Stimulated activated CD4-positive, alpha-beta T cell treated with anti-CD3 and anti-CD28 coated beads, Interleukin-1b, Interleukin-23, amount 100 ng/mL, for 48 hours (primary cell): ENCODE data around the gene SLC38A3.
"Not testable (repeated sequence)": the region's sequence is repeated elsewhere in the genome, so short reads cannot be mapped to it uniquely, and the experiment has no call there.

Experiments
- DNase-seq: peaks from one replicate; pipeline ENCODE4 v3.0.0-alpha.2; 2020

SLC38A3 gene

DNA sequence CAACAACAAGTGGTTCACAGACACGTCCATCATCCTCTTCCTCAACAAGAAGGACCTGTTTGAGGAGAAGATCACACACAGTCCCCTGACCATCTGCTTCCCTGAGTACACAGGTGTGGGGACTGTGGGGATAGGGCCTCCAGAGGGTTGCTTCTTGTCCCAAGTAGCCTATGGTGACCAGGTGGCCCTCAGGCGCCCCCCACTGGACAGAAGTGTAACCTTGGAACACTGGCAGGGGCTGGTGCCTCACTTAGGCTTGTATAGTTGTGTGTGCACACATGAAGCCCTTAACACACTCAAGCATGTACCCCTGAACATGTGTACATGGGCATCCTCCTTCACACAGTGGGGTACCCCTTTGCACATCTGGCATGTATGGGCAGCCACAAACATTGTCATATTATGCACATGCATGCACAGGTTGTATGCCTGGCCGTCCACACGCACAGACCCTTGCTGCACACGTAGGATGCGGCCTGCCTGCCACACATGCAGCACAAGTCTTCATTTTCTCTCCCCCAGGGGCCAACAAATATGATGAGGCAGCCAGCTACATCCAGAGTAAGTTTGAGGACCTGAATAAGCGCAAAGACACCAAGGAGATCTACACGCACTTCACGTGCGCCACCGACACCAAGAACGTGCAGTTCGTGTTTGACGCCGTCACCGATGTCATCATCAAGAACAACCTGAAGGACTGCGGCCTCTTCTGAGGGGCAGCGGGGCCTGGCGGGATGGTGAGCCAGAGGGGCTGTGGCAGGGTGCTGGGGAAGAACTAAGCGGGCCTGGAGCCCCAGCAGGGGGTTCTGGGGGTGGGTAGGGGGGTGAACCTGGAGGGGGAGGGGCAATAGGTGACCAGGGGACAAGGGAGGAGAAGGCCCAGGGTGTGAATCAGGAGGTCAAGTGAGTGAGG lies 52.2 kb downstream of the SLC38A3 start:
- DNase-seq, result peak; percentile 43

DNA sequence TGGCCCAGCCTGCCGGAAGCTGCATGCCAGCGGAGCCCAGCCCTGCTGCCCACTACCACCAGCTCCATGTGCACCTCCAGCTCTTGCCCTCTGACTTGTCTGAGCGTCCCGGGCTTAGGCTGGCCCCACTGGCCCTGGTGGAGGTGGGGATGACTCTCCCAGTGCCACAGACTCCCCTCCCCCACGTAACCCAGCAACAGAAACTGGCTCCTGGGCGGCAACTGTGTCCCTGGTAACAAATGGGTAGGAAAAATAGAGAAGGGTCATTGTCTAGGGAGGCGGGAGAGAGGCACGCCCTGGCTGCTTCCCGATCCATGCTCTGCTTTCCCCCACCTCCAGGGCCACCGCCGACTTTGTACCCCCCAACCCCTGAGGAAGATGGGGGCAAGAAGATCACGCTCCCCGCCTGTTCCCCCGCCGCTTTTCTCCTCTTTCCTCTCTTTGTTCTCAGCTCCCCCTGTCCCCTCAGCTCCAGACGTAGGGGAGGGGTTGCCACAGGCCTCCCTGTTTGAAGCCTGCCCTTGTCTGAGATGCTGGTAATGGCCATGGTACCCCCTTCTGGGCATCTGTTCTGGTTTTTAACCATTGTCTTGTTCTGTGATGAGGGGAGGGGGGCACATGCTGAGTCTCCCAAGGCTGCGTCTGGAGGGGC lies 53.1 kb downstream of the SLC38A3 start:
- no peak for DNase-seq

DNA sequence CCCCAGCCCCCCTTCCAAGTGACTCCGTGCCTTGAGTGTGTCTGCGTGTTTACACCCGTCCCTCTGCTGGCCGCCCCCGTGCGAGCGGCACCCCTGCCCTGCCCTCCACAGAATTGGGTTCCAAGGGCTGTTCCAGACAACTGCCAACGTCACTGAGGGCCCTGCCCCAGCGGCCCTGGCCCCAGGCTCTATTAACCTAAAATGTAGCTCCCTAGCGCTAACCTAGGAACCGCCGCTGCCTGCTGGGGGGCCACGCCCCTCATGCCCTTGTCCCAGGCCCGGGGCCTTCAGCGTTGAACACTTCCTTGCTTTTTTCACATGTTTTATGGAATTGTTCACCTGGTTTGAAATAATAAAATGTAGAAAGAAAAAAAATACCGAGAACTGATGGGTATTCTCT lies 53.9 kb downstream of the SLC38A3 start:
- no peak for DNase-seq

GRCh38 chr3:50259432-50260026 lies 54.5 kb downstream of the SLC38A3 start:
- no peak for DNase-seq

DNA sequence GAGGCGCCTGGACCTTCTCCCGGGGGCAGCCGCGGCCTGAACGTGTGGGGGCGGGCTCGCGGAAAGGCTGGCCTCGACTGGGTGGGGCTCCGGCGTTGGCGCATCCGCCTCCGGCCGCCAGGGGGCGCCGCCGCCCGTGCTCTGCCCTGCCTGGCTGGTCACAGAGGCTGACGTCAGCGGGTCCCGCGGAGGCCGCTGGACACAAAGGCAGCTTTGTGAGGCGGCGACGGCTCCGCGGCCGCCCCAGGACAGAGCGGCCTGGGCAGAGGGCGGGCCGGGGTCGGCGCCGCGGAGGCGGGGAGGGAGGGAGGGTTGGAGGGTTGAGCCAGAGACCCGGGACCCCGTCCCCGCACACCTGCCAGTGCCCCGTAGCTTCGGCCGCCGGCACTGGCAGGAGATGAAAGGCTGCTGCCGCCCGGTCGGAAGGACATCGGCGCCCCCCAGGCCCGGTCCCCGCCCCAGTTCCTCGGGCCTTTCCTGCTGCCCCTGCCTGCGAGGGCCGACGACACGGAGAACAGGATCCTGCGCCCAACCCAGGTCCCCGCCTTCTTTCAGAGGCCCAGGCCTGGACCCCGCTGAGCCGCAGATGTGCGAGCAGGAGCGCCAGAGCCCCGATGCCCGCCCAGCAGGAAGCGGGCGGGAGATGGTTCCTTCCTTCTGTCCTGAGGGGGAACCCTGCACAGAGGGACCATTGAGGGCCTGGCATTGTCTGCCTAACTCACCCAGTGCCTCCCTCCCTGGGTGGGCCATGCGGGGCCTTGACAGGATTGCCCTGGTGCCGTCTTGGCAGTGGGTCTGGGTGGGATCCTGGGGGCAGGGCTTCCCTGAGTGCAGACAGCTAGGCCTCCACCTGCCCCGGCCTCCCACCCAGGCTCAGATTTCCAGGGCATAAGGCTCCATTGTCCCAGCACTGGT lies 55.2 kb downstream of the SLC38A3 start:
- peak; percentile 84 for DNase-seq

- DNase-seq, result no peak
Measured at GRCh38 chr3:50260942-50261441, 55.9 kb downstream of the SLC38A3 start.

DNA sequence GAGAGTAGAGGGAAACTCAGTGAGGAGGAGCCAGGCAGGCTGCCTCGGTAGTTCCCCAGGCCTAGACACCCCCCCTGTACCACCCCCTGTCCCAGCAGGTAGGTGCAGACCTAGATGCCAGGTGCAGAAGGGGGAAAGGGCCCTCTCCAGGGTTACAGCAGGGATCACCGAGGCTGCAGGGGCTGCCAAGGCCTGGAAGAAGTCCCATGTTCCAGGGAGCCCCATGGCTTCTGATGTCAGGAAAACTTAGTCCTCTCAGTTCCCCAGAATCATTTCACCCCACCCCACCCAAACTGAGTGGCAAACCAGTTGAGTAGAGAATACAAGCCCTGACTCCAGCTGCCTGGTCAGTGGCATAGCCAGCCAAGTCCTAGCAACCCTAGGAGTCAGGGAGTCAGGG lies 56.4 kb downstream of the SLC38A3 start:
- no peak for DNase-seq

- DNase-seq, result not testable (repeated sequence)
Measured at GRCh38 chr3:50262200-50262599, 57.1 kb downstream of the SLC38A3 start.

DNA sequence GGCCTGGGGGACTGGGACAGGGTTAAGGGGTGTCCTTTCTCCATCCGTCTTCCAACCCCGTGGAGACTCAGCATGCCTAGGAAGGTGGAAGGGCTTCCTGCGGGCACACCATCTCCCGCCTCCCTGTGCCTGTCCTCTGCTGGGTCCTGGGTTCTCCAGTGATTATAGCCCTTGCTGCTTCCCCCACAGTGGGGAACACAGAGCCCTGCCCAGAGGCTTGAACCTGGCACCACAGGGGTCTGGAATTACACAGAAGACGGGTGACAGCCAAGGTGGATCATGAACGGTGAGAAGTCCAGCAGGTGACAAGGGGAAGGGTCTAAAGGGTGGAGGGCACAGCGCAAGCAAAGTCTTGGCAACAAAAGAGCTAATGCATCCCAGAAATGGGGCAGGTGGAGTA lies 57.7 kb downstream of the SLC38A3 start:
- DNase-seq, result no peak

DNA sequence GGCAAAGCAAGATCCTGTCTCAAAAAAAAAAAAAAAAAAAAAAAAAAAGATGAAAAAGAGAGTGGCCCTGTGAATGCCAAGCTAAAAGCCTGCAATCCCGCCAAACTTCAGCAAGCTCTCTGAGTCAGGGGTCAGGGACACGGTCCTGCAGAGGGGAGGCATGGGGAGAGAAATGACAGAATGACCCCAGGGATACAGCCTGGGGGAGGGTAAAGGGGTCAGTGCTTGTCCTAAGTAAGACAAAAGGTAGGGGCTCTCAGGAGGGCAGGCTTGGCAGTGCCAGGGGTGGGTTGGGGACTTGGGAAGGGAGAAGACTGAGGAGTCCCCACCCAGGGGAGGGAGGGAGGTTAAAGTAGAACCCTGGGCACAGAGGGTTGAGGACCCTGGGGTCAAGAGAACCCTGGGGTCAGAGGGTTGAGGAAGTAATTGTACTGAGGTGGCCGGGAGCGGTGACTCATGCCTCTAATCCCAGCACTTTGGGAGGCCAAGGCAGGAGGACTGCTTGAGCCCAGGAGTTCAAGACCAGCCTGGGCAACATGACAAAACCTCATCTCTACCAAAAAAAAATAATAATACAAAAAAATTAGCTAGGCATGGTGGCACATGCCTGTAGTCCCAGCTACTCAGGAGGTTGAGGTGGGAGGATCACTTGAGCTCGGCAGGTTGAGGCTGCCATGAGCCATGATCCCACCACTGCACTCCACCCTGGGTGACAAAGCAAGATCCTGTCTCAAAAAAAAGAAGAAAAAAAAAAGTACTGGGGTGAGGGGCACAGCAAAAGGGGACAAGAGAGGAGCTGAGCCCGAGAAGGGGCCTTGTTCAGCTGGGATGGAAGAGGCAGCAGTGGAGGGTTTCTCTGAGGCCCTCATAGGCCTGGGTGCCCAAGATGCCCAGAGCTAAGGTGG lies 58.7 kb downstream of the SLC38A3 start:
- no peak for DNase-seq

- no peak for DNase-seq
Measured at GRCh38 chr3:50264383-50264963, 59.4 kb downstream of the SLC38A3 start.

- no peak for DNase-seq
Measured at GRCh38 chr3:50264964-50265485, 60.0 kb downstream of the SLC38A3 start.

GRCh38 chr3:50265571-50265970 lies 60.5 kb downstream of the SLC38A3 start:
- no peak for DNase-seq

- DNase-seq, result no peak
Measured at GRCh38 chr3:50266017-50266416, 60.9 kb downstream of the SLC38A3 start.

DNA sequence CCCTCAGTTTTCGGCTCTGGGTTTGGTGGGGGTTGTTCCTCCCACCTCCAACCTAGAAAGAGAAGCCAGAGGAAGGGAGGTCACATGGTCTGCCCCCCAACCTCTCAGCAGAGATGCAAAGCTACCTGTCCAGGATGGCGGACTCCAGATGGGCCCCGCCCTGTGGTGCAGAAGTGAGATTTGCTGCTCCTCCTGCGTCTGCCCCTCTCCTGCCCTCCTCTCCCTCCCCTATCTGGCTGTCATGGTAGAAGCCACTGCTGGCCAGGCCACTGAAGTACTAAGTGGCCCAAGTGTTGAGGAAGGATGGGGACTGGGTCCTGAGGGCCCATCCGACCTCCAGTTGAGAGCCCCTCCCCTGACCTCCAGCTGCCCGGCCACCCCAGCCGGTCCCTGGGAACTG lies 61.8 kb downstream of the SLC38A3 start:
- DNase-seq, result no peak

GRCh38 chr3:50267280-50267913 lies 62.3 kb downstream of the SLC38A3 start:
- DNase-seq, result no peak

DNA sequence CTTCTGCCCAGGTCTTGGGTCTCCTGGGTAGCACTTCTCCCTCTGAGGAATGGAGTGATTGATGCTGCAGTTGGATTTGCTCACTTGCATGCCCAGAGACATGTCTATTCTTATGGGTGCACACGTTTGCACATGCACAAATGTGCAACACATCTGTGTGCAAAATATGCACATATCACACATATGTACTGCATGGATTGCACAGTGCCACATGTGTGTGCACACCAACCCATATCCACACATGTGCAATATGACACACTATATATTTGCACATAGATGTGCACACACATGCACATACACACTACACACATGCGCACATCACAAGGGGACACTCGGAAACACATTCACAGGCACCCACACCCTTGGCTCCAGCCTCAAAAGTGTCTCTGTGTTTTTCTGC lies 63.2 kb downstream of the SLC38A3 start:
- no peak for DNase-seq

- DNase-seq, result no peak
Measured at GRCh38 chr3:50268703-50269451, 63.8 kb downstream of the SLC38A3 start, which contains the start of gene SEMA3B. Gene SEMA3B (plus strand): TSS chr3:50269147. CDS start chr3:50269241, 94 bp downstream.

DNA sequence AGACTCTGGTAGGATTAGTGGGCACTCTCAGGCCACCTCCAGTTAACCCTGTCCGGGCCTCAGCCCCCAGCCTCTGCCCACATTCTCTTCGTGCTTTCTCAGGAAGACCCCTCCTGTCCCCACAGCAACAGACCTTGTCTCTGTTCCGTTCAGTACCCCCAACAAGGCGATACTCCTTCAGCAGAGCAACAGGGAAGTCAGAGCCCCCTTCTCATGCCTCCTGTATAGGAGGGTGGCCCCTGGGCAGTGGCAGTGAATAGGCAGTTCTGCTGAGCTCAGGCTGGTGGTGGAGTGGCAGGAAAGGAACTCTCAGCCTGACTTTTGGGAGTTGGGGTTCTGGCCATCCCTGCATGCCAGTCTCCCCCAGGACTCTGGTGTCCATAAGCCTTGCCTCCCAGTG lies 64.4 kb downstream of the SLC38A3 start:
- DNase-seq, result no peak
